WTC11 (cell line): Measurements from ENCODE around the gene ALK.
A peak's percentile ranks its signal among the peaks of the same experiment; 100 is the strongest.

ENCODE experiments used
- CTCF ChIP-seq: fragments of 200-600 bp; IDR thresholded peaks from 2 replicates; pipeline ENCODE4 v1.8.0; 2022; ENCODE audit warnings: antibody characterized with exemption
- HMGXB4 ChIP-seq: sonication (generic); formaldehyde crosslinking; IDR thresholded peaks from 2 replicates; pipeline ENCODE4 v1.8.1; 2023; ENCODE audit warnings: mild to moderate bottlenecking, moderate library complexity, missing genetic modification reagents
- MAX ChIP-seq: sonication (generic); formaldehyde crosslinking; IDR thresholded peaks from 2 replicates; pipeline ENCODE4 v1.8.0; 2022; ENCODE audit warnings: mild to moderate bottlenecking, missing genetic modification reagents
- NR3C1 ChIP-seq: sonication (generic); formaldehyde crosslinking; conservative IDR thresholded peaks from 2 replicates; pipeline ENCODE4 v1.8.1; 2023; ENCODE audit warnings: low read depth, mild to moderate bottlenecking, missing genetic modification reagents
- TF ChIP-seq, protein P1 (sequence below): sonication (generic); formaldehyde crosslinking; IDR thresholded peaks from 2 replicates; pipeline ENCODE4 v1.8.0; 2022; ENCODE audit warnings: mild to moderate bottlenecking, missing genetic modification reagents
- TF ChIP-seq, protein P2 (sequence below): sonication (generic); formaldehyde crosslinking; IDR thresholded peaks from 2 replicates; pipeline ENCODE4 v1.8.1; 2023; ENCODE audit warnings: mild to moderate bottlenecking, missing genetic modification reagents, borderline replicate concordance

DNA sequence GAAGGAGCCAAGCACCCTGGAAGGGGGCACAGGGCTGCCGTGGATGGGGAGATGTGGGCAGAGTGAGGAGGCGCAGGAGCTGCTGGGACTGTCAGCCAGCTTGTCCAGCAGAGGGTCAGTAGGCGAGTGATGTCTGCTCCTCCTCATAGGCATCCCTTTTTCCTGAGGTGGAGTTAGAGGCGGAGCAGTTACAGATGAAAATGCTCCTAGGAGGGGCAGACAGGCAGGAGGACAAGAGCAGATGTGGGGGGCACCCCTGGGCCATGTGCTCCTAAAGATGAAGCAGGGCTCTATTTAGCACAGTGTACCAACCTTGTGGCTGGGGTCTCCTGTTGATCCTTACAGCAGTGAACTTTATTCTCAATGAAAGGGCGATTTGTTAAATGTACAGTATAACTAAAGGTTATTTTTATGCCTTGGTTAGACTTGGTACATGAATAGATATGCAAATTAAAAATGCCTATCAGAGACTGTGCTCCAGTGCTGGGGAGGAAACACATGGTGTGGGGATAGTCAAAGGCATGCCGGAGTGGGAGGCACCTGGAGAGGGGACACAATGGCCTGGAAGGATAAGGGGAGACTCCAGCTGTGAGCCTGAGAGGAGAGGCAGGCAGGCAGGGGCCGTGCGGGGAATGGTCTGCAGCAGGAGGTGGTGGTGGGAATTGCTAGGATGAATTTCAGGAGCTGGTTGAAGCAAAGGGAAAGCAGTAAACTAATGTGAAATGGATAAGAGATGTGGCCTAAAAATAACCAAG, 630.9 kb downstream of the ALK start:
- TF ChIP-seq HMGXB4 (no peak), CTCF (no peak), MAX (peak; percentile 64; the same call in 1 of the 2 replicates), NR3C1 (CRISPR knock-in tag) (no peak)
- TF ChIP-seq, protein P1, sequence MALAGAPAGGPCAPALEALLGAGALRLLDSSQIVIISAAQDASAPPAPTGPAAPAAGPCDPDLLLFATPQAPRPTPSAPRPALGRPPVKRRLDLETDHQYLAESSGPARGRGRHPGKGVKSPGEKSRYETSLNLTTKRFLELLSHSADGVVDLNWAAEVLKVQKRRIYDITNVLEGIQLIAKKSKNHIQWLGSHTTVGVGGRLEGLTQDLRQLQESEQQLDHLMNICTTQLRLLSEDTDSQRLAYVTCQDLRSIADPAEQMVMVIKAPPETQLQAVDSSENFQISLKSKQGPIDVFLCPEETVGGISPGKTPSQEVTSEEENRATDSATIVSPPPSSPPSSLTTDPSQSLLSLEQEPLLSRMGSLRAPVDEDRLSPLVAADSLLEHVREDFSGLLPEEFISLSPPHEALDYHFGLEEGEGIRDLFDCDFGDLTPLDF, result no peak
- TF ChIP-seq, protein P2, sequence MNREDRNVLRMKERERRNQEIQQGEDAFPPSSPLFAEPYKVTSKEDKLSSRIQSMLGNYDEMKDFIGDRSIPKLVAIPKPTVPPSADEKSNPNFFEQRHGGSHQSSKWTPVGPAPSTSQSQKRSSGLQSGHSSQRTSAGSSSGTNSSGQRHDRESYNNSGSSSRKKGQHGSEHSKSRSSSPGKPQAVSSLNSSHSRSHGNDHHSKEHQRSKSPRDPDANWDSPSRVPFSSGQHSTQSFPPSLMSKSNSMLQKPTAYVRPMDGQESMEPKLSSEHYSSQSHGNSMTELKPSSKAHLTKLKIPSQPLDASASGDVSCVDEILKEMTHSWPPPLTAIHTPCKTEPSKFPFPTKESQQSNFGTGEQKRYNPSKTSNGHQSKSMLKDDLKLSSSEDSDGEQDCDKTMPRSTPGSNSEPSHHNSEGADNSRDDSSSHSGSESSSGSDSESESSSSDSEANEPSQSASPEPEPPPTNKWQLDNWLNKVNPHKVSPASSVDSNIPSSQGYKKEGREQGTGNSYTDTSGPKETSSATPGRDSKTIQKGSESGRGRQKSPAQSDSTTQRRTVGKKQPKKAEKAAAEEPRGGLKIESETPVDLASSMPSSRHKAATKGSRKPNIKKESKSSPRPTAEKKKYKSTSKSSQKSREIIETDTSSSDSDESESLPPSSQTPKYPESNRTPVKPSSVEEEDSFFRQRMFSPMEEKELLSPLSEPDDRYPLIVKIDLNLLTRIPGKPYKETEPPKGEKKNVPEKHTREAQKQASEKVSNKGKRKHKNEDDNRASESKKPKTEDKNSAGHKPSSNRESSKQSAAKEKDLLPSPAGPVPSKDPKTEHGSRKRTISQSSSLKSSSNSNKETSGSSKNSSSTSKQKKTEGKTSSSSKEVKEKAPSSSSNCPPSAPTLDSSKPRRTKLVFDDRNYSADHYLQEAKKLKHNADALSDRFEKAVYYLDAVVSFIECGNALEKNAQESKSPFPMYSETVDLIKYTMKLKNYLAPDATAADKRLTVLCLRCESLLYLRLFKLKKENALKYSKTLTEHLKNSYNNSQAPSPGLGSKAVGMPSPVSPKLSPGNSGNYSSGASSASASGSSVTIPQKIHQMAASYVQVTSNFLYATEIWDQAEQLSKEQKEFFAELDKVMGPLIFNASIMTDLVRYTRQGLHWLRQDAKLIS (CRISPR knock-in tag), result no peak
